K562 (cell line): ENCODE results near the gene SOX4. TPM values are rescaled to one million over a fixed set of nuclear protein-coding genes. Genes with fewer than 3 reads are reported as not detected.

ENCODE experiments used
- ATAC-seq: fragments of 200-7000 bp; cut with Tn5 transposase; 3 replicates; pipeline ENCODE4 v1.9.1; 2020; ENCODE audit warnings: moderate library complexity
- BruUV-seq: library from RNA; stranded (reverse); fragments of 400-500 nt; replicated peaks from 2 replicates; lab custom pipeline; 2021; lab: Mats Ljungman, UMichigan
- CTCF ChIA-PET: fragments of 300-600 bp; formaldehyde crosslinking; extraction: SDS; loops from one replicate; lab custom pipeline; 2021; ENCODE audit warnings: low intra/inter-chr PET ratio; lab: Yijun Ruan, JAX
- POLR2A ChIA-PET: fragments of 300-600, 350-650 bp; sonication (Branson Sonifier 250); formaldehyde crosslinking; extraction: SDS; loops from one replicate; lab custom pipeline; 2021; ENCODE audit warnings: antibody characterized with exemption, inconsistent platforms; lab: Yijun Ruan, JAX
- DNase-seq, 4 experiments: peaks; one replicate each; pipeline versions ENCODE4 v3.0.0 to v3.0.0-alpha.2; 2011 to 2018; ENCODE audit warnings: low spot score in 3 of 4, mixed read lengths in 3 of 4; ENCODE audit errors: extremely low read depth in 1 of 4
- FAIRE-seq: peaks from 2 replicates; lab custom pipeline; 2011; peaks lifted over from hg19 to GRCh38; lab: Jason Lieb, UNC
- H2AFZ ChIP-seq: 2 replicates; pipeline ENCODE4 v1.6.0; 2011; ENCODE audit warnings: low read depth, low read length, control low read depth, inconsistent platforms
- H3K27ac ChIP-seq: fragments of 200-600 bp; 3 replicates; pipeline ENCODE4 v1.8.0; 2011; ENCODE audit warnings: low read depth, mild to moderate bottlenecking, control low read depth, inconsistent platforms, low read length, moderate library complexity, mixed read lengths; ENCODE audit errors: extremely low read depth
- H3K27me3 ChIP-seq, 2 experiments: fragments of 300-600 bp in 1 of 2; 2 replicates in 1 of 2; 3 replicates in 1 of 2; pipeline versions ENCODE4 v1.6.0 to v1.8.0; 2011; ENCODE audit warnings: inconsistent platforms in 2 of 2, low read length in 2 of 2, mild to moderate bottlenecking in 1 of 2, mixed read lengths in 1 of 2, moderate library complexity in 1 of 2; ENCODE audit not compliant: control insufficient read depth in 2 of 2, insufficient read depth in 2 of 2
- H3K36me3 ChIP-seq: fragments of 300-600 bp; 3 replicates; pipeline ENCODE4 v1.8.0; 2011; ENCODE audit warnings: mild to moderate bottlenecking, low read length, inconsistent platforms; ENCODE audit not compliant: control insufficient read depth, insufficient read depth
- H3K4me1 ChIP-seq, 2 experiments: fragments of 200-600 bp in 1 of 2; replicated peaks in 1 of 2; 2 replicates in 1 of 2; 3 replicates in 1 of 2; pipeline versions ENCODE4 v1.5.1 to v1.8.0; 2011; ENCODE audit warnings: inconsistent platforms in 2 of 2, low read length in 2 of 2, mild to moderate bottlenecking in 1 of 2, mixed read lengths in 1 of 2, moderate library complexity in 1 of 2; ENCODE audit not compliant: control insufficient read depth in 2 of 2, insufficient read depth in 2 of 2
- H3K4me2 ChIP-seq: 2 replicates; pipeline ENCODE4 v1.6.1; 2011; ENCODE audit warnings: low read length, control low read depth, inconsistent platforms, mixed read lengths; ENCODE audit not compliant: insufficient read depth
- H3K4me3 ChIP-seq: fragments of 200-600 bp; sonication (generic), shearing (Covaris generic); 2 replicates; pipeline ENCODE4 v1.5.1; 2016; ENCODE audit warnings: control low read depth, inconsistent platforms
- H3K79me2 ChIP-seq: fragments of 200-600 bp; 3 replicates; pipeline ENCODE4 v1.8.0; 2011; ENCODE audit warnings: low read length, inconsistent platforms; ENCODE audit not compliant: control insufficient read depth, insufficient read depth
- H3K9ac ChIP-seq, 2 experiments: 2 replicates each; pipeline versions ENCODE4 v1.6.0 to v1.6.1; 2011; ENCODE audit warnings: low read depth in 2 of 2, low read length in 2 of 2, control low read depth in 1 of 2, inconsistent platforms in 1 of 2, mild to moderate bottlenecking in 1 of 2, mixed read lengths in 1 of 2; ENCODE audit not compliant: insufficient read depth in 1 of 2
- H3K9me1 ChIP-seq: one replicate; pipeline ENCODE4 v1.6.0; 2011; ENCODE audit warnings: inconsistent platforms, mild to moderate bottlenecking, low read length, moderate library complexity; ENCODE audit not compliant: control insufficient read depth, insufficient read depth
- H3K9me3 ChIP-seq: replicated peaks from 2 replicates; pipeline ENCODE4 v1.5.1; 2011; ENCODE audit warnings: low read depth, low read length, inconsistent platforms; ENCODE audit not compliant: control insufficient read depth, insufficient read depth
- H4K20me1 ChIP-seq: replicated peaks from 2 replicates; pipeline ENCODE4 v1.6.1; 2011; ENCODE audit warnings: low read length, inconsistent platforms, mixed read lengths; ENCODE audit not compliant: control insufficient read depth, insufficient read depth
- CTBP1 ChIP-seq: fragments of 450-650 bp; IDR thresholded peaks from 2 replicates; pipeline ENCODE4 v1.6.1; 2016; ENCODE audit warnings: borderline replicate concordance
- NCOA1 ChIP-seq: fragments of 450-650 bp; IDR thresholded peaks from 2 replicates; pipeline ENCODE4 v1.6.1; 2016; ENCODE audit warnings: low read depth
- TCF7 ChIP-seq: sonication (generic); IDR thresholded peaks from 2 replicates; pipeline ENCODE4 v1.6.1; 2016; ENCODE audit warnings: antibody characterized with exemption, borderline replicate concordance
- TGIF2 ChIP-seq: sonication (generic); formaldehyde crosslinking; IDR thresholded peaks from 2 replicates; pipeline ENCODE4 v1.8.1; 2022; ENCODE audit warnings: mild to moderate bottlenecking, missing genetic modification reagents, moderate library complexity
- ZNF324 ChIP-seq: fragments of 250-450 bp; sonication (Bioruptor Pico); IDR thresholded peaks from 2 replicates; pipeline ENCODE4 v1.4.0; 2020; ENCODE audit warnings: mild to moderate bottlenecking
- ZNF75A ChIP-seq: fragments of 450-650 bp; formaldehyde crosslinking; IDR thresholded peaks from 2 replicates; pipeline ENCODE4 v1.4.0; 2020; ENCODE audit warnings: mild to moderate bottlenecking
- ZZZ3 ChIP-seq: fragments of 450-650 bp; IDR thresholded peaks from 2 replicates; pipeline ENCODE4 v1.6.1; 2016; ENCODE audit warnings: antibody characterized with exemption, mild to moderate bottlenecking, moderate library complexity
- WGBS: fragments of 100-300 bp; shearing (Covaris generic); methylation state at CpG from one replicate; pipeline ENCODE4 v1.1.6; 2016; ENCODE audit warnings: low coverage, mixed read lengths; ENCODE audit not compliant: insufficient coverage; ENCODE audit errors: missing lambda C conversion rate; 5-methylcytosine and 5-hydroxymethylcytosine counted together
- in situ Hi-C: fragments of 300-500 bp; cut with MboI; formaldehyde crosslinking; loops from 4 replicates; pipeline ENCODE4 v1.15.0; 2018; ENCODE audit warnings: inconsistent platforms, mixed read lengths
- intact Hi-C: fragments of 100-400 bp; cut with micrococcal nuclease; formaldehyde crosslinking; loops from 2 replicates; pipeline ENCODE4 v1.14.2; 2022
- polyA plus RNA-seq, 8 experiments: library from polyadenylated mRNA; depleted of rRNA in 4 of 8; stranded (reverse) in 5 of 8; unstranded in 3 of 8; fragments of >200 nt; fragmentation: Nextera tagmentation in 2 of 8; fragmentation: Illumina TruSeq in 1 of 8; extraction: Ambion mirVana in 2 of 8; extraction: Trizol in 1 of 8; gene quantifications; 2 replicates each; pipeline versions ENCODE4 v1.2.1 to v1.2.3, GENCODE V29; 2011 to 2014; ENCODE audit warnings: inconsistent platforms in 1 of 8, missing spikeins in 1 of 8
- total RNA-seq, 7 experiments: library from RNA; depleted of rRNA in 6 of 7; stranded (reverse); fragments of >200 nt in 6 of 7; fragmentation: Illumina TruSeq in 2 of 7; extraction: Trizol in 2 of 7; gene quantifications; 2 replicates each; pipeline versions ENCODE4 v1.2.1 to v1.2.3, GENCODE V29; 2011 to 2021; ENCODE audit warnings: low replicate concordance in 1 of 7
- TF ChIP-seq, protein P1 (sequence below): IDR thresholded peaks from 2 replicates; pipeline ENCODE4 v1.6.1; 2012; ENCODE audit warnings: low read depth, low read length, improper control_type of control experiment, borderline replicate concordance
- TF ChIP-seq, protein P2 (sequence below): fragments of 250-450 bp; sonication (Bioruptor Pico); IDR thresholded peaks from 2 replicates; pipeline ENCODE4 v1.9.0; 2021; ENCODE audit warnings: mild to moderate bottlenecking

Gene SOX4
- total and polyA plus RNA-seq, 9 of the 15 experiments (the other 6 are each of a cell fraction or from before 2014, with no cell fraction given) = 0.03 to 0.29 (median 0.04) TPM

GRCh38 chr6:21591446-21591845 is 2.1 kb upstream of the SOX4 start (continued):
- TF ChIP-seq, protein P1, sequence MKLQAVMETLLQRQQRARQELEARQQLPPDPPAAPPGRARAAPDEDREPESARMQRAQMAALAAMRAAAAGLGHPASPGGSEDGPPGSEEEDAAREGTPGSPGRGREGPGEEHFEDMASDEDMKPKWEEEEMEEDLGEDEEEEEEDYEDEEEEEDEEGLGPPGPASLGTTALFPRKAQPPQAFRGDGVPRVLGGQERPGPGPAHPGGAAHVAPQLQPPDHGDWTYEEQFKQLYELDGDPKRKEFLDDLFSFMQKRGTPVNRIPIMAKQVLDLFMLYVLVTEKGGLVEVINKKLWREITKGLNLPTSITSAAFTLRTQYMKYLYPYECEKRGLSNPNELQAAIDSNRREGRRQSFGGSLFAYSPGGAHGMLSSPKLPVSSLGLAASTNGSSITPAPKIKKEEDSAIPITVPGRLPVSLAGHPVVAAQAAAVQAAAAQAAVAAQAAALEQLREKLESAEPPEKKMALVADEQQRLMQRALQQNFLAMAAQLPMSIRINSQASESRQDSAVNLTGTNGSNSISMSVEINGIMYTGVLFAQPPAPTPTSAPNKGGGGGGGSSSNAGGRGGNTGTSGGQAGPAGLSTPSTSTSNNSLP = no peak
- TF ChIP-seq CTBP1 (no peak), NCOA1 (no peak), ZNF75A (no peak)
- TF ChIP-seq, all 486 proteins: peak for 0

DNA sequence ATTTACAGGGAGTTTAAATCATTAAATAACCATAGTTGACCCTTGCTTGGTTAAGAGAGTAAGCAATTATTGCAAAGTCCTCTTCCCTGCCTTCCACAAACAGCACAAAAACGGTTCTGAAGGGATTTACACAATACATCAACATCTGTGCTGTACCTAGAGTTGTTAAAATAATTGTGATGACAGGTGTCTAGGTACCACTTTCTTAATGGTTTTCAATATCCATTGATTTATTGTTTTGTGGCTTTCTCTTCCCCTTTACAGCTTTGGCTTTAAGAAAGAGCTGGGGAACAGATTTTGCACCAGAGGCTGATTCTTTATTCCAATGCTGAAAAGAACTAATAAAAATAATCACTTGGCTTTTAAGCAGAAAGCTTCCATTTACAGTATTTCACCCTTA is 598 bp upstream of the SOX4 start:
- TF ChIP-seq TGIF2 (CRISPR knock-in tag) = no peak
- no peak for TF ChIP-seq TCF7
- no peak for TF ChIP-seq ZZZ3
- TF ChIP-seq ZNF324 (CRISPR knock-in tag) = no peak
- TF ChIP-seq, protein P2, sequence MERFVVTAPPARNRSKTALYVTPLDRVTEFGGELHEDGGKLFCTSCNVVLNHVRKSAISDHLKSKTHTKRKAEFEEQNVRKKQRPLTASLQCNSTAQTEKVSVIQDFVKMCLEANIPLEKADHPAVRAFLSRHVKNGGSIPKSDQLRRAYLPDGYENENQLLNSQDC (CRISPR knock-in tag) = no peak
- FAIRE-seq = no peak
- Histone ChIP-seq H3K9me3 (no peaks in the 10 kb centered on the region), H3K9ac (no peak overlapping the region), H3K79me2 (no peaks in the 10 kb centered on the region), H3K27ac (no peak overlapping the region), H2AFZ (no peak overlapping the region), H3K36me3 (no peaks in the 10 kb centered on the region), H3K4me3 (no peak overlapping the region), H3K27me3 (peaks cover 11 to 26% of the 10 kb centered on the region in 2 experiments; a peak in 4 of 5 replicates), H3K4me2 (no peak overlapping the region), H3K4me1 (peaks cover 0 to 37% of the 10 kb centered on the region in 2 experiments; a peak in 2 of 5 replicates), H3K9me1 (no peaks in the 10 kb centered on the region), H4K20me1 (no peaks in the 10 kb centered on the region)
- POLR2A ChIA-PET = no interaction called here
- WGBS = 0% methylated on average over 1 of the region's 1 CpG
- no peak for DNase-seq
- intact Hi-C loops = loop anchor here (10.0 kb wide), 3 partner anchors 718 to 1498 kb away; no protein-coding TSS in a partner anchor
- CTCF ChIA-PET = no interaction called here
- ATAC-seq = no peak
- in situ Hi-C loops = no loop called here
- BruUV-seq = no TSS peak
